Ramos (cell line): Measurements from ENCODE around the gene CLBA1.
"Not testable (repeated sequence)": the region's sequence is repeated elsewhere in the genome, so short reads cannot be mapped to it uniquely, and the experiment has no call there.

ENCODE experiments used
- in situ Hi-C: fragments of 300-500 bp; cut with MboI; formaldehyde crosslinking; loops from one replicate; pipeline ENCODE4 v1.14.3; 2022; ENCODE audit warnings: low sequenced_read_pairs; ENCODE audit not compliant: unreplicated experiment

CLBA1 gene

GRCh38 chr14:105019861-105020814, 34.5 kb downstream of the CLBA1 start:
- in situ Hi-C loops = no loop called here

GRCh38 chr14:105020815-105021655, 35.4 kb downstream of the CLBA1 start, which contains the start of gene CDCA4:
Gene CDCA4, minus strand, starts transcription at chr14:105021083. Its CDS starts 9,154 bp downstream, at chr14:105011929.
- in situ Hi-C loops = no loop called here

- in situ Hi-C loops = no loop called here
Measured at GRCh38 chr14:105021656-105022275, 36.2 kb downstream of the CLBA1 start.

DNA sequence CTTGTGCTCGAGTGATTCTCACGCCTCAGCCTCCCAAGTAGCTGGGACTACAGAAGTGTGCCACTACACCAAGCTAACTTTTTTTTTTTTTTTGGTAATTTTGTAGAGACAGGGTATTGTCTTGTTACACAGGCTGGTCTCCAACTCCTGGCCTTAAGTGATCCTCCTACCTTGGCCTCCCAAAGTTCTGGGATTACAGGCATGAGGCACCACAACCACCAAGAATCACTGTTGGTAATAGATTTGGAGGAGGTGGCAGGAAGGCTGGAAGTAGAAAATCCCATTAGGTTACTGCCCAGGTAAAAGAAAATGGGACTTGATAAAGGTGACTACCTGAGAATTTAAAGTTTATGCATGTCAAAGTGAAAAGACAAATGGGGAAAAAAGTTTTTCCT, 36.7 kb downstream of the CLBA1 start:
- in situ Hi-C loops = no loop called here

GRCh38 chr14:105023144-105023543, 37.6 kb downstream of the CLBA1 start:
- in situ Hi-C loops = no loop called here

DNA sequence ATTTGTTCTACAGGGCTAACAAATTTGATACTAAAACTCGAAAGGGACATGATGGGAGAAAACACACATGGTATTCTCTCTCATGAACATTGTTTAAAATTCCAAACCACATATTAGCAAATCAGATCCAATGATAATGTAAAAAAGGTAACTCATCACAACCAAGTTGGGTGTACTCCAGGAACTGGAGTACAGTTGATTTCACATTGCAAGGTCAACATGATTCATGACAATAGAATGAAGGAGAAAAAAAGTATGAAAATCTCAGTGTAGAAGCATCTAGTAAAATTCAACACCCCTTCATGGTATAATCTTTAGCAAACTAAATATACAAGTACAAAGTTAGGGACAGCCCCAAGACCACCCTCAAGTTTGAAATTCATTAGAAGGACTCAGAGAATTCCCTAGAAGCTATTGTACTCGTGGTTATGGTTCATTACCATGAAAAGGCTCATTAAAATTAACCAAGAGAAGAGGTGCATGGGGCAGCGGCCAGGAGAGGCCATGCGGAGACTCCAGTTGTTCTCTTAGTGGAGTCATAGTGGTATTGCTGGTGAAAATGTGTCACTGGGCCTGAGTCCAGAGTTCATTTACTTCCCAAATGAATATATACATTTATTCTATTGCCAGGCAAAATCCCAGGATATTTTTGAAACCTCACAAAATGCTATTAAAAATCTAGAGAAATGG, 38.3 kb downstream of the CLBA1 start:
- in situ Hi-C loops = no loop called here

DNA sequence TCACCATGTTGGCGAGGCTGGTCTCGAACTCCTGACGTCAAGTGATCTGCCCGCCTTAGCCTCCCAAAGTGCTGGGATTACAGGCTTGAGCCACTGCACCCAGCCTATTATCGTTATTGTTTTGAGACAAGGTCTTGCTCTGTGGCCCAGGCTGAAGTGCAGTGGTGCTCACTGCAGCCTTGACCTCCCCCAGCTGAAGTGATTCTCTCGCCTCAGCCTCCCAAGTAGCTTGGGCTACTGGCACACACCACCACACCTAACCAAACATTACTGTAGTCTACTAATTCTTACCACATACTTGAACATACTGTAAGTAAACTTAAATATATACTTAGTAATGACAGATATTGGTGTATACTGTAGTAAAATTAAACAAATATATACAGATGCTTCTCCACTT, 39.8 kb downstream of the CLBA1 start:
- in situ Hi-C loops = no loop called here

DNA sequence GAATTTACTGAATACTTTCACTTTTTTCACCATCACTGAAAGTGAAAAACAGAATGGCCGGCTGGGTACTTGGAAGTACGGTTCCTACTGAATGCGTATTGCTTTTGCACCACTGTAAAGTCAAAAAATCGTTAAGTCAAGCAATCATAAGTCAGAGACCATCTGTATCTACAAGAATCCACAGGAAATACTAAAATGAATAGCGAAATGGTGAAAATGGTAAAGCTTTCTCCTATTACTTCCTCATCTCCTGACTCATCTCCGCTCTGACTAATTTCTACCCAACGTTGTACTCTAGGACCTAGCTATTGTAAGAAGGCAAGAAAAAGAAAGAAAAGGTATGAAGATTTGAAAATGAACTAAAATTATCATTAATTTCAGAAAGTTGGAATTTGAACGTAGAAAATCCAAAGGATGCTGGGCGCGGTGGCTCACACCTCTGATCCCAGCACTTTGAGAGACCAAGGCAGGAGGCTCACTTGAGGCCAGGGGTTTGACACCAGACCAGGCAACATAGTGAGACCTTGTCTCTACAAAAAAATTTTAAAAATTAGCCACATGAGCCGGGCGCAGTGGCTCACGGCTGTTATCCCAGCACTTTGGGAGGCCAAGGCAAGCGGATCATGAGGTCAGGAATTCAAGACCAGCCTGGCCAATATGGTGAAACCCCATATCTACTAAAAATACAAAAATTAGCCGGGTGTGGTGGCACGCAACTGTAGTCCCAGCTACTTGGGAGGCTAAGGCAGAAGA, 40.6 kb downstream of the CLBA1 start:
- in situ Hi-C loops = no loop called here

- in situ Hi-C loops = no loop called here
Measured at GRCh38 chr14:105026802-105027563, 41.4 kb downstream of the CLBA1 start.

DNA sequence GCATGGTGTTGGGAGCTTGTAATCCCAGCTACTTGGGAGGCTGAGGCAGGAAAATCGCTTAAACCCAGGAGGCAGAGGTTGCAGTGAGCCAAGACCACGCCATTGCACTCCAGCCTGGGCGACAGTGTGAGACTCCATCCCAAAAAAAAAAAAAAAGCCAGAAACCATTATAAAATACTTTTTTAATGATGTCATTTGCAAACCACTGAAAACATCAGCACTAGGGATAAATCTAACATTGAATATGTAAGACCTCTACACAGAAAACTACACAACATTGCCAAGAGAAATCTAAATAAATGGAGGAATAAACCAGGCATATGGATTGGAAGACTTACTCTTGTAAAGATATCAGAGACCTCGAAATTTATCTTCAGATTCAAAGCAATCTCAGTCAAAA, 42.1 kb downstream of the CLBA1 start:
- in situ Hi-C loops = not testable (repeated sequence)

- in situ Hi-C loops = no loop called here
Measured at GRCh38 chr14:105028251-105028927, 42.8 kb downstream of the CLBA1 start.

DNA sequence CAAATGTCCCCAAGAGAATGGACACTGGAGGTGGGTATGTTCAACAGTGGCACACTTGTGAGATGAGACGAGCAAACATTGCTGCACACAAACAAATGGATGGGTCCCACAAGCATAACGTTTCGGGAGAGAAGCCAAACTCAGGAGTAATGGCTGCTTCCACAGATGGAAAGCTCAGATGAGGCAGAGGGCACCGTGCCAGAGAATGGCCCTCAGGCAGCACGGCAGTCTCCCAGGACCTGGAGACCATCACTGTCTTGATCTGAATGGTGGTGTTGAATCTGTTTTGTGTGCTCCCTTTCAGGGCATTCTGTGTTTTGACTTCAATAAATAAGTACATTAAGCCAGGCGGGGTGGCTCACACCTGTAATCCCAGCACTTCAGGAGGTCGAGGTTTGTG, 43.8 kb downstream of the CLBA1 start:
- in situ Hi-C loops = no loop called here

DNA sequence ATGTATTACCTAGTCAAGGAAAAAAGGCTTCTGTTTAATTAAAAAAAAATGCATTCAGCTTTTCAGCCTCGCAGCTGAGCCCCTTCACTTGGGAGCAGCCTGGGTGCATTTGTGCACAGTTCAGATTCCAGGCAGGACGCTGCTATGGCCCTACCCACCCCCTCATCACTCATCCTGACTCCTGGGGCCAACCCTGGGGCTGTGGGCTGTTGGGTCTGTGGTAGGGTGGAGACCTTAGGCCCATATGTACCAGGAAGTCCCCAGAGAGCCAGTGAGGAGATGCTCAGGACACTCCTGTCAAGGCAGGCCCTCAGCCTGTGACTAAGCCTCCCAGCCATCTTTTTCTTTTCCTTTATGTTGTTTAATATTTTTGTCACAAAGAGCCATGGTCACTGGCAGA, 44.6 kb downstream of the CLBA1 start:
- in situ Hi-C loops = no loop called here

- in situ Hi-C loops = no loop called here
Measured at GRCh38 chr14:105030836-105031396, 45.3 kb downstream of the CLBA1 start.

DNA sequence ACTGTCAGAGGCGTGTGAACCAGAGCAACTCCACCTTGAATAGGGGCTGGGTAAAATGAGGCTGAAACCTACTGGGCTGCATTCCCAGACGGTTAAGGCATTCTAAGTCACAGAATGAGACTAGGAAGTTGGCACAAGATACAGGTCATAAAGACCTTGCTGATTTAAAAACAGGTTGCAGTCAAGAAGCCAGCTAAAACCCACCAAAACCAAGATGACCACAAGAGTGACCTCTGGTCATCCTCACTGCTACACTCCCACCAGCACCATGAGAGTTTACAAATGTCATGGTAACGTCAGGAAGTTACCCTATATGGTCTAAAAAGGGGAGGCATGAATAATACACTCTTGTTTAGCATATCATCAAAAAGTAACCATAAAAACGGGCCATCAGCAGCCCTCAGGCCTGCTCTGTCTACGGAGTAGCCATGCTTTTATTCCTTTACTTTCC, 46.9 kb downstream of the CLBA1 start:
- in situ Hi-C loops = not testable (repeated sequence)

GRCh38 chr14:105033412-105033900, 47.9 kb downstream of the CLBA1 start:
- in situ Hi-C loops = not testable (repeated sequence)

DNA sequence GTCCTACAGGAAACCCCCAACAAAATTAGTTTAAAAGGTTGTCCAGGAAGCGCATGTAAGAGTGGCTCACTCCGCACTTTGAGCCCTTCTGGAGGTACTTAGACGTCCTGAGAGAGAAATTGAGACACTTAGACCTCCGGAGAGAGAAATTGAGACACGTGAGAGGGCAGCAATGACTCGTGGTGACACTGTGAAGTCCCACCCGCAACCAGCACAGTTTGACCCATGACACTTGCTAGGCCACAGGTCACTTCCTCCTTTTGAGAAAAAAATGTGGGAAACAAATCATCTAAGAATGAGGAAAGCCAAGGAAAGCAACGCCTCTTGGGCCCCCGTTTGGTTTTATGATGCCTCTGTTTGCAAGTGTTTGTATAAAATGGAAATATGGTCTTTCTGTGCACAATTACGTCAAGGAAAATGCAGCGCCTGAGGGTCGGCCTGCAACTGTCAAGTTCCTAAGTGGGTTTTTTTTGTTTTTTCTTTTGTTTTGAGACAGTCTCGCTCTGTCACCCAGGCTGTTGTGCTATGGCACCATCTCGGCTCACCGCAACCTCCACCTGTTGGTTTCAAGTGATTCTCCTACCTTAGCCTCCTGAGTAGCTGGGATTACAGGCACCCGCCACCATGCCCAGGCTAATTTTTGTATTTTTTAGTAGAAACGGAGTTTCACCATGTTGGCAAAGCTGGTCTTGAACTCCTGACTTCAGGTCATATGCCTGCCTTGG, 48.9 kb downstream of the CLBA1 start:
- in situ Hi-C loops = no loop called here
